Measurements from ENCODE around the gene WRAP53. TPM values are rescaled to one million over a fixed set of nuclear protein-coding genes. Genes with fewer than 3 reads are reported as not detected.

The WRAP53 gene
- total RNA-seq, 2 donors from 2014 or later: 6.0 to 22.6 TPM

DNA sequence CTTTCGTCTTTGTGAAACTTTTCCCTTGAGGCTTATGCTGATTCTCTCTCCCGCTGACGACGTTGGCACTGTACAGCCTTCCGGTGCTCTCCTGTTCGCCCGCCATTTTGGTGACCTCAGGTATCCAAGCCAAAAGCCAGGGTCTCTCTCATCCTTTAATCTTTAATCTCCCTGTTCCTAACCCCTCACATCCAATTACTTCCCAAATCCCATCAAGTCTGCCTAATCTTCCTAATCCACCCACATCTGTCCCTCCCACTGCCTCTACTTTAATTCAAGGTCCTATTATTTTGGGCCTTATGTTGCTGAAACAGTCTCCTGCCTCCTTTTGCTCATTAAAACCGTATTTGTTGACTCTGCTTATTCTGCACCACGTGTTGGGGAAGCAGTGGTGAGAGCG lies 7.3 kb downstream of the WRAP53 start:
- no peaks in the 10 kb centered on the region for H3K9me3 ChIP-seq
- no peaks in the 10 kb centered on the region for H3K27me3 ChIP-seq
- intact Hi-C loops (cut with DNase I): no loop called here
- no peaks in the 10 kb centered on the region for H3K36me3 ChIP-seq
- TF ChIP-seq, protein P1, sequence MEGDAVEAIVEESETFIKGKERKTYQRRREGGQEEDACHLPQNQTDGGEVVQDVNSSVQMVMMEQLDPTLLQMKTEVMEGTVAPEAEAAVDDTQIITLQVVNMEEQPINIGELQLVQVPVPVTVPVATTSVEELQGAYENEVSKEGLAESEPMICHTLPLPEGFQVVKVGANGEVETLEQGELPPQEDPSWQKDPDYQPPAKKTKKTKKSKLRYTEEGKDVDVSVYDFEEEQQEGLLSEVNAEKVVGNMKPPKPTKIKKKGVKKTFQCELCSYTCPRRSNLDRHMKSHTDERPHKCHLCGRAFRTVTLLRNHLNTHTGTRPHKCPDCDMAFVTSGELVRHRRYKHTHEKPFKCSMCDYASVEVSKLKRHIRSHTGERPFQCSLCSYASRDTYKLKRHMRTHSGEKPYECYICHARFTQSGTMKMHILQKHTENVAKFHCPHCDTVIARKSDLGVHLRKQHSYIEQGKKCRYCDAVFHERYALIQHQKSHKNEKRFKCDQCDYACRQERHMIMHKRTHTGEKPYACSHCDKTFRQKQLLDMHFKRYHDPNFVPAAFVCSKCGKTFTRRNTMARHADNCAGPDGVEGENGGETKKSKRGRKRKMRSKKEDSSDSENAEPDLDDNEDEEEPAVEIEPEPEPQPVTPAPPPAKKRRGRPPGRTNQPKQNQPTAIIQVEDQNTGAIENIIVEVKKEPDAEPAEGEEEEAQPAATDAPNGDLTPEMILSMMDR (IDR thresholded peaks at IDR 0.05): no peak
- H3K4me1 ChIP-seq: no peaks in the 10 kb centered on the region
- DNase-seq: no peak
- no peak overlapping the region for H3K27ac ChIP-seq
- H3K9ac ChIP-seq (ENCODE audit: low read depth in 2 of 2, low read length in 2 of 2): no peak overlapping the region
- no peak overlapping the region for H3K4me3 ChIP-seq

DNA sequence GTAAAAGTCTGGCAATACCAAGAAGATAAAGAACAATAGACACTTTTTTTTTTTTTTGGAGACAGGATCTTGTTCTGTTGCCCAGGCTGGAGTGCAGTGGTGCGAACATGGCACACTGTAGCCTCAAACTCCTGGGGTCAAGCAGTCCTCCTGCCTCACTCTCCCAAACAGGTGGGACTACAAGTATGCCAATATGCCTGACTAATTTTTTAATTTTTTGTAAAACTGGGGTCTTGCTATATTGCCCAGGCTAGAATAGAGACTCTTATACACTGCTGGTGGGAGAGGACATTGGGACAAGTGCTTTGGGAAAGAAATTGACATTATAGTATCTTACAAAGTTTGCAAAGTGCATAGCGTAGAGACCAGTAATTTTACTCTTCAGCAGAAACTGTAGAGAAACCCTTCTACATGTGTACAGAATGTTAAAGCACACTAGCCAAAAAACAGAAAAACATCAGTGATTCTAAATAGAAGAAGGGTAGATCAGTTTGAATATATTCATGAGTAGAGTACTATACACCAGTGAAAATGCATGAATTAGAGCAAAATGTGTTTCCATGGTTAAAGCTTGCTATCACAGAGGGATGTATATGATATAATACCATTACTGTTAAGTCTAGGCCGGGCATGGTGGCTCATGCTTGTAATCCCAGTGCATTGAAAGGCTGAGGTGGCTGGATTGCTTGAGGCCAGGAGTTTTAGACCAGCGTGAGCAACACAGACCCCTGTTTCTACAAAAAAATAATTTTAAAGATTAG lies 9.7 kb downstream of the WRAP53 start:
- Histone ChIP-seq H3K36me3 (no peaks in the 10 kb centered on the region), H3K9me3 (no peaks in the 10 kb centered on the region), H3K9ac (ENCODE audit: low read depth in 2 of 2, low read length in 2 of 2) (no peak overlapping the region), H3K27me3 (no peaks in the 10 kb centered on the region), H3K4me3 (no peak overlapping the region), H3K4me1 (no peaks in the 10 kb centered on the region), H3K27ac (no peak overlapping the region)
- DNase-seq: no peak
- TF ChIP-seq, protein P1 (IDR thresholded peaks at IDR 0.05): no peak
- intact Hi-C loops (cut with DNase I): no loop called here

DNA sequence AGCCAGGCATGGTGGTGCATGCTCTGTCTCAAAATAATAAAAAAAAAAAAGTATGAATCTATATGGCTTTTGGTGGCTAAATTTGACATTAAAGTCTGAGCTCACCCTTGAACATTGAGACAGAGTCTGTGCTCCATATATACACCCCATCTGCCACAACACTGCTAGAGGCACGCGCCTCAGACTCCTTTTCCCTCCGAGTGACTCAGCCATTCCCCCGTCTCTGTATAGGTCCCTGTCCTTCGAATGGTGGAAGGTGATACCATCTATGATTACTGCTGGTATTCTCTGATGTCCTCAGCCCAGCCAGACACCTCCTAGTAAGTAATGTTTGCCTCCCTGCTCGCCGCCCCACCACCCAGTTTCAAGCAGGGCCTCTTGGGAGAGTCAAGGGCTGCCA lies 12.2 kb downstream of the WRAP53 start:
- H3K27ac ChIP-seq: no peak overlapping the region
- no peaks in the 10 kb centered on the region for H3K4me1 ChIP-seq
- H3K4me3 ChIP-seq: no peak overlapping the region
- peaks cover 13% of the 10 kb centered on the region for H3K27me3 ChIP-seq
- intact Hi-C loops (cut with DNase I): no loop called here
- DNase-seq: no peak
- H3K36me3 ChIP-seq: no peaks in the 10 kb centered on the region
- no peaks in the 10 kb centered on the region for H3K9me3 ChIP-seq
- H3K9ac ChIP-seq (ENCODE audit: low read depth in 2 of 2, low read length in 2 of 2): no peak overlapping the region
- TF ChIP-seq, protein P1 (IDR thresholded peaks at IDR 0.05): no peak

DNA sequence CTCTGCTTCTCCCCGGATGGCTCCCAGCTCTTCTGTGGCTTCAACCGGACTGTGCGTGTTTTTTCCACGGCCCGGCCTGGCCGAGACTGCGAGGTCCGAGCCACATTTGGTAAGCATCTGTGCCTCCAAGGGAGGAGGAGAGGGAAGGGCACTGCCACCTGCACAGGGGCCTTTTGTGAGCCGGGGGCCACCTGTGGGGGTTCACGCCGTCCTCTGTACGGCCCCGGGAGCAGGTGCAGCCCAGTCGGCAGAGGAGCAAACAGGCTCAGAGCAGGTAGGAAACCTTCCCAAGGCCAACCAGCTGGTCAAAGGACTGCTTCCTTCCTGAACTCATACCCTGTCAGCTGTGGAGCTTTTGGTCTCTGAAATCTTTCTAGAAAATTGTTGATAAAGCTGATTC lies 13.4 kb downstream of the WRAP53 start:
- Histone ChIP-seq H3K4me3 (no peak overlapping the region), H3K27ac (no peak overlapping the region), H3K27me3 (peaks cover 18% of the 10 kb centered on the region), H3K9me3 (no peaks in the 10 kb centered on the region), H3K4me1 (no peaks in the 10 kb centered on the region), H3K9ac (ENCODE audit: low read depth in 2 of 2, low read length in 2 of 2) (no peak overlapping the region), H3K36me3 (no peaks in the 10 kb centered on the region)
- TF ChIP-seq, protein P1 (IDR thresholded peaks at IDR 0.05): no peak
- intact Hi-C loops (cut with DNase I): no loop called here
- no peak for DNase-seq

DNA sequence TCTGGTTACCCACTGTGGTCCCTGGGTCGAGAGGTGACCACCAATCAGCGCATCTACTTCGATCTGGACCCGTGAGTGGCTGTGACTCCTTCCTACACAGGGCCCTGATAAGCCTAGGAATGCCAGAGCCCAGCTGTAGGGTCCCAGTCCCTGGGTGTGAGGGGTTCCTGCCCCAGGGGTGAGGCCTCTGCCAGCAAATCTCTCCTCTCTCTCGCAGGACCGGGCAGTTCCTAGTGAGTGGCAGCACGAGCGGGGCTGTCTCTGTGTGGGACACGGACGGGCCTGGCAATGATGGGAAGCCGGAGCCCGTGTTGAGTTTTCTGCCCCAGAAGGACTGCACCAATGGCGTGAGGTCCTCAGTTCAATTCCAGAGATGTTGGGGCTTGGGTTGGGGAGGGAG lies 14.5 kb downstream of the WRAP53 start:
- TF ChIP-seq, protein P1 (IDR thresholded peaks at IDR 0.05): no peak
- Histone ChIP-seq H3K27me3 (peaks cover 18% of the 10 kb centered on the region), H3K9ac (ENCODE audit: low read depth in 2 of 2, low read length in 2 of 2) (no peak overlapping the region), H3K36me3 (no peaks in the 10 kb centered on the region), H3K9me3 (no peaks in the 10 kb centered on the region), H3K4me3 (no peak overlapping the region), H3K27ac (no peak overlapping the region), H3K4me1 (no peaks in the 10 kb centered on the region)
- no peak for DNase-seq
- intact Hi-C loops (cut with DNase I): no loop called here

All from colonic mucosa (tissue), 4 donors.